K562 (cell line): ENCODE results near the gene ZNF556. TPM values are rescaled to one million over a fixed set of nuclear protein-coding genes. Genes with fewer than 3 reads are reported as not detected.

Source experiments
- CBFB ChIP-seq: sonication (generic); formaldehyde crosslinking; IDR thresholded peaks from 2 replicates; pipeline ENCODE4 v1.4.0; 2020; ENCODE audit warnings: mild to moderate bottlenecking, missing genetic modification reagents
- CBX3 ChIP-seq, 2 experiments: IDR thresholded peaks; 1 replicate in 1 of 2; 2 replicates in 1 of 2; pipeline ENCODE4 v1.6.1; 2012; ENCODE audit warnings: inconsistent platforms in 2 of 2, low read length in 2 of 2, borderline replicate concordance in 1 of 2, control low read depth in 1 of 2
- CC2D1A ChIP-seq: fragments of 450-650 bp; IDR thresholded peaks from 2 replicates; pipeline ENCODE4 v1.6.1; 2017; ENCODE audit warnings: mild to moderate bottlenecking
- CHAMP1 ChIP-seq: fragments of 450-650 bp; IDR thresholded peaks from 2 replicates; pipeline ENCODE4 v1.6.1; 2016; ENCODE audit warnings: mild to moderate bottlenecking
- DMBX1 ChIP-seq: fragments of 250-450 bp; sonication (Bioruptor Pico); IDR thresholded peaks from 2 replicates; pipeline ENCODE4 v1.8.0; 2022; ENCODE audit warnings: inconsistent platforms, mild to moderate bottlenecking, moderate library complexity, borderline replicate concordance
- ERF ChIP-seq: fragments of 450-650 bp; formaldehyde crosslinking; IDR thresholded peaks from 2 replicates; pipeline ENCODE4 v1.4.0; 2020; ENCODE audit warnings: mild to moderate bottlenecking, mixed read lengths
- ETV5 ChIP-seq: sonication (generic); formaldehyde crosslinking; IDR thresholded peaks from 2 replicates; pipeline ENCODE4 v1.4.0; 2020; ENCODE audit warnings: low read depth, mild to moderate bottlenecking, missing genetic modification reagents
- HDAC6 ChIP-seq: IDR thresholded peaks from 2 replicates; pipeline ENCODE4 v1.6.1; 2012; ENCODE audit warnings: low read depth, mild to moderate bottlenecking, control low read depth, inconsistent platforms, low read length, moderate library complexity
- KLF13 ChIP-seq: fragments of 450-650 bp; IDR thresholded peaks from 2 replicates; pipeline ENCODE4 v1.6.1; 2016; ENCODE audit warnings: missing genetic modification characterization, low read depth, mild to moderate bottlenecking, missing compliant biosample characterization, moderate library complexity, borderline replicate concordance
- L3MBTL2 ChIP-seq: fragments of 450-650 bp; IDR thresholded peaks from 2 replicates; pipeline ENCODE4 v1.6.1; 2016; ENCODE audit warnings: mild to moderate bottlenecking, moderate library complexity
- MAFF ChIP-seq: IDR thresholded peaks from 2 replicates; pipeline ENCODE4 v1.6.1; 2012; ENCODE audit warnings: low read length, improper control_type of control experiment
- MAFG ChIP-seq: fragments of 450-650 bp; conservative IDR thresholded peaks from 2 replicates; pipeline ENCODE4 v1.6.1; 2016; ENCODE audit warnings: missing genetic modification characterization, missing compliant biosample characterization
- SMAD1 ChIP-seq: fragments of 150-350 bp; IDR thresholded peaks from 2 replicates; pipeline ENCODE4 v1.6.1; 2014; ENCODE audit warnings: low read length, low read depth; ENCODE audit not compliant: partially characterized antibody
- SMARCB1 ChIP-seq: IDR thresholded peaks from 2 replicates; pipeline ENCODE4 v1.6.1; 2011; ENCODE audit warnings: improper control_type of control experiment, low read depth; ENCODE audit not compliant: insufficient read length
- TFE3 ChIP-seq: fragments of 450-650 bp; formaldehyde crosslinking; IDR thresholded peaks from 2 replicates; pipeline ENCODE4 v1.4.0; 2020; ENCODE audit warnings: mild to moderate bottlenecking, mixed read lengths
- ZFPM2 ChIP-seq: fragments of 250-450 bp; sonication (Bioruptor Pico); IDR thresholded peaks from 2 replicates; pipeline ENCODE4 v1.5.1; 2022; ENCODE audit warnings: mild to moderate bottlenecking
- ZKSCAN1 ChIP-seq: fragments of 150-350 bp; IDR thresholded peaks from 2 replicates; pipeline ENCODE4 v1.6.1; 2016; ENCODE audit warnings: low read depth, low read length
- ZNF280B ChIP-seq: fragments of 250-450 bp; sonication (Bioruptor Pico); IDR thresholded peaks from 2 replicates; pipeline ENCODE4 v1.5.1; 2021; ENCODE audit warnings: mild to moderate bottlenecking
- ZNF311 ChIP-seq: fragments of 250-450 bp; sonication (Bioruptor Pico); IDR thresholded peaks from 2 replicates; pipeline ENCODE4 v1.4.0; 2020; ENCODE audit warnings: mild to moderate bottlenecking, moderate library complexity
- polyA plus RNA-seq, 8 experiments: library from polyadenylated mRNA; depleted of rRNA in 4 of 8; stranded (reverse) in 5 of 8; unstranded in 3 of 8; fragments of >200 nt; fragmentation: Nextera tagmentation in 2 of 8; fragmentation: Illumina TruSeq in 1 of 8; extraction: Ambion mirVana in 2 of 8; extraction: Trizol in 1 of 8; gene quantifications; 2 replicates each; pipeline versions ENCODE4 v1.2.1 to v1.2.3, GENCODE V29; 2011 to 2014; ENCODE audit warnings: inconsistent platforms in 1 of 8, missing spikeins in 1 of 8
- total RNA-seq, 7 experiments: library from RNA; depleted of rRNA in 6 of 7; stranded (reverse); fragments of >200 nt in 6 of 7; fragmentation: Illumina TruSeq in 2 of 7; extraction: Trizol in 2 of 7; gene quantifications; 2 replicates each; pipeline versions ENCODE4 v1.2.1 to v1.2.3, GENCODE V29; 2011 to 2021; ENCODE audit warnings: low replicate concordance in 1 of 7
- TF ChIP-seq, protein P1 (sequence below): fragments of 450-650 bp; IDR thresholded peaks from 2 replicates; pipeline ENCODE4 v1.6.1; 2017; ENCODE audit warnings: antibody characterized with exemption, mild to moderate bottlenecking

The ZNF556 gene
- total and polyA plus RNA-seq, 9 of the 15 experiments (the other 6 are each of a cell fraction or from before 2014, with no cell fraction given): 0.01 to 0.36 (median 0.10) TPM; not detected in 1

- TF ChIP-seq, protein P1, sequence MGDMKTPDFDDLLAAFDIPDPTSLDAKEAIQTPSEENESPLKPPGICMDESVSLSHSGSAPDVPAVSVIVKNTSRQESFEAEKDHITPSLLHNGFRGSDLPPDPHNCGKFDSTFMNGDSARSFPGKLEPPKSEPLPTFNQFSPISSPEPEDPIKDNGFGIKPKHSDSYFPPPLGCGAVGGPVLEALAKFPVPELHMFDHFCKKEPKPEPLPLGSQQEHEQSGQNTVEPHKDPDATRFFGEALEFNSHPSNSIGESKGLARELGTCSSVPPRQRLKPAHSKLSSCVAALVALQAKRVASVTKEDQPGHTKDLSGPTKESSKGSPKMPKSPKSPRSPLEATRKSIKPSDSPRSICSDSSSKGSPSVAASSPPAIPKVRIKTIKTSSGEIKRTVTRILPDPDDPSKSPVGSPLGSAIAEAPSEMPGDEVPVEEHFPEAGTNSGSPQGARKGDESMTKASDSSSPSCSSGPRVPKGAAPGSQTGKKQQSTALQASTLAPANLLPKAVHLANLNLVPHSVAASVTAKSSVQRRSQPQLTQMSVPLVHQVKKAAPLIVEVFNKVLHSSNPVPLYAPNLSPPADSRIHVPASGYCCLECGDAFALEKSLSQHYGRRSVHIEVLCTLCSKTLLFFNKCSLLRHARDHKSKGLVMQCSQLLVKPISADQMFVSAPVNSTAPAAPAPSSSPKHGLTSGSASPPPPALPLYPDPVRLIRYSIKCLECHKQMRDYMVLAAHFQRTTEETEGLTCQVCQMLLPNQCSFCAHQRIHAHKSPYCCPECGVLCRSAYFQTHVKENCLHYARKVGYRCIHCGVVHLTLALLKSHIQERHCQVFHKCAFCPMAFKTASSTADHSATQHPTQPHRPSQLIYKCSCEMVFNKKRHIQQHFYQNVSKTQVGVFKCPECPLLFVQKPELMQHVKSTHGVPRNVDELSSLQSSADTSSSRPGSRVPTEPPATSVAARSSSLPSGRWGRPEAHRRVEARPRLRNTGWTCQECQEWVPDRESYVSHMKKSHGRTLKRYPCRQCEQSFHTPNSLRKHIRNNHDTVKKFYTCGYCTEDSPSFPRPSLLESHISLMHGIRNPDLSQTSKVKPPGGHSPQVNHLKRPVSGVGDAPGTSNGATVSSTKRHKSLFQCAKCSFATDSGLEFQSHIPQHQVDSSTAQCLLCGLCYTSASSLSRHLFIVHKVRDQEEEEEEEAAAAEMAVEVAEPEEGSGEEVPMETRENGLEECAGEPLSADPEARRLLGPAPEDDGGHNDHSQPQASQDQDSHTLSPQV: no peak
- TF ChIP-seq MAFG (tag) (0 out of 2 replicates have a peak, but pooled peaks have one; percentile 11), ZNF280B (CRISPR knock-in tag) (no peak), L3MBTL2 (no peak), ERF (CRISPR knock-in tag) (no peak), ETV5 (CRISPR knock-in tag) (no peak), CBFB (CRISPR knock-in tag) (no peak), KLF13 (no peak), SMARCB1 (no peak), CC2D1A (no peak), DMBX1 (CRISPR knock-in tag) (no peak), CHAMP1 (no peak), SMAD1 (no peak), ZKSCAN1 (no peak), HDAC6 (no peak), ZFPM2 (CRISPR knock-in tag) (no peak), MAFF (peak; percentile 56), ZNF311 (CRISPR knock-in tag) (no peak), CBX3 (IDR thresholded peaks at IDR 0.05; ENCODE audit: borderline replicate concordance in 1 of 2, low read length in 2 of 2) (peak in 1 of 2 experiments; percentile 77; a peak in 1 of 3 replicates), TFE3 (no peak)
Observed at GRCh38 chr19:2834294-2834871, 32.8 kb upstream of the ZNF556 start (continued).
